GM12878 (cell line): ENCODE results near the gene RUBCNL. TPM values are rescaled to one million over a fixed set of nuclear protein-coding genes. Genes with fewer than 3 reads are reported as not detected.

Experiments
- CBX5 ChIP-seq: sonication (generic); IDR thresholded peaks from 2 replicates; pipeline ENCODE4 v1.6.1; 2016; ENCODE audit warnings: low read depth, moderate library complexity, mild to moderate bottlenecking, inconsistent platforms
- CREB1 ChIP-seq: IDR thresholded peaks from 2 replicates; pipeline ENCODE4 v1.6.1; 2012; ENCODE audit warnings: low read depth, mild to moderate bottlenecking, inconsistent platforms
- CUX1 ChIP-seq: IDR thresholded peaks from 2 replicates; pipeline ENCODE4 v1.6.1; 2012; ENCODE audit warnings: improper control_type of control experiment, low read depth, low read length; ENCODE audit not compliant: insufficient replicate concordance
- DPF2 ChIP-seq: fragments of 450-650 bp; IDR thresholded peaks from 2 replicates; pipeline ENCODE4 v1.6.1; 2017; ENCODE audit warnings: mild to moderate bottlenecking
- ELK1 ChIP-seq: IDR thresholded peaks from 2 replicates; pipeline ENCODE4 v1.6.1; 2012; ENCODE audit warnings: low read depth, low read length, improper control_type of control experiment
- HCFC1 ChIP-seq: fragments of 150-350 bp; IDR thresholded peaks from 2 replicates; pipeline ENCODE4 v1.6.1; 2014; ENCODE audit warnings: low read length
- IRF3 ChIP-seq: fragments of 450-650 bp; IDR thresholded peaks from 2 replicates; pipeline ENCODE4 v1.6.1; 2014; ENCODE audit warnings: mild to moderate bottlenecking
- NBN ChIP-seq: fragments of 450-650 bp; IDR thresholded peaks from 2 replicates; pipeline ENCODE4 v1.6.1; 2016
- NFIC ChIP-seq: IDR thresholded peaks from 2 replicates; pipeline ENCODE4 v1.6.1; 2012; ENCODE audit warnings: low read depth, mild to moderate bottlenecking, inconsistent platforms, low read length, moderate library complexity
- NR2C2 ChIP-seq: IDR thresholded peaks from 2 replicates; pipeline ENCODE4 v1.6.1; 2011; ENCODE audit warnings: borderline replicate concordance, low read depth; ENCODE audit not compliant: control insufficient read depth, insufficient read length
- NR2F1 ChIP-seq: fragments of 450-650 bp; conservative IDR thresholded peaks from 2 replicates; pipeline ENCODE4 v1.6.1; 2017; ENCODE audit warnings: mild to moderate bottlenecking
- PML ChIP-seq: IDR thresholded peaks from 2 replicates; pipeline ENCODE4 v1.6.1; 2012; ENCODE audit warnings: low read length, inconsistent platforms
- RAD21 ChIP-seq: IDR thresholded peaks from 2 replicates; pipeline ENCODE4 v1.6.1; 2011; ENCODE audit warnings: mild to moderate bottlenecking, low read depth, low read length, moderate library complexity; ENCODE audit not compliant: insufficient read depth
- RBBP5 ChIP-seq: fragments of 200-600 bp; sonication (generic); conservative IDR thresholded peaks from 2 replicates; pipeline ENCODE4 v1.6.1; 2016
- SMARCA5 ChIP-seq: fragments of 450-650 bp; IDR thresholded peaks from 2 replicates; pipeline ENCODE4 v1.6.1; 2017; ENCODE audit warnings: mild to moderate bottlenecking
- SRF ChIP-seq, 2 experiments: IDR thresholded peaks; 2 replicates each; pipeline ENCODE4 v1.6.1; 2011; ENCODE audit warnings: low read depth in 2 of 2, low read length in 2 of 2, mild to moderate bottlenecking in 1 of 2, moderate library complexity in 1 of 2
- SUPT20H ChIP-seq: IDR thresholded peaks from 2 replicates; pipeline ENCODE4 v1.6.1; 2011; ENCODE audit warnings: low read depth, mild to moderate bottlenecking, low read length, moderate library complexity, borderline replicate concordance; ENCODE audit not compliant: control insufficient read depth
- TARDBP ChIP-seq: IDR thresholded peaks from 2 replicates; pipeline ENCODE4 v1.6.1; 2016; ENCODE audit warnings: borderline replicate concordance
- TCF12 ChIP-seq: IDR thresholded peaks from 2 replicates; pipeline ENCODE4 v1.6.1; 2011; ENCODE audit warnings: low read depth, mild to moderate bottlenecking, low read length
- ZBED1 ChIP-seq: IDR thresholded peaks from 2 replicates; pipeline ENCODE4 v1.6.1; 2016; ENCODE audit warnings: borderline replicate concordance
- ZNF207 ChIP-seq: fragments of 450-650 bp; IDR thresholded peaks from 2 replicates; pipeline ENCODE4 v1.6.1; 2014; ENCODE audit warnings: antibody characterized with exemption, mild to moderate bottlenecking, borderline replicate concordance
- ZNF384 ChIP-seq: IDR thresholded peaks from 2 replicates; pipeline ENCODE4 v1.6.1; 2012; ENCODE audit warnings: low read depth, mild to moderate bottlenecking, low read length, improper control_type of control experiment, borderline replicate concordance
- polyA plus RNA-seq, 11 experiments: library from polyadenylated mRNA; depleted of rRNA in 4 of 11; unstranded in 6 of 11; stranded (reverse) in 5 of 11; fragments of >200 nt; fragmentation: Nextera tagmentation in 4 of 11; fragmentation: Illumina TruSeq in 1 of 11; extraction: Ambion mirVana in 4 of 11; extraction: Trizol in 1 of 11; gene quantifications; 1 replicate in 1 of 11; 2 replicates in 10 of 11; pipeline versions ENCODE4 v1.2.1 to v1.2.3, GENCODE V29; 2011 to 2016; ENCODE audit warnings: inconsistent platforms in 2 of 11, missing spikeins in 2 of 11, low read depth in 1 of 11
- total RNA-seq, 4 experiments: library from RNA; depleted of rRNA in 3 of 4; stranded (reverse); fragments of >200 nt in 3 of 4; fragmentation: Illumina TruSeq in 1 of 4; extraction: Trizol in 1 of 4; gene quantifications; 2 replicates each; pipeline versions ENCODE4 v1.2.1 to v1.2.3, GENCODE V29; 2013 to 2021
- TF ChIP-seq, protein P1 (sequence below): IDR thresholded peaks from 2 replicates; pipeline ENCODE4 v1.6.1; 2011; ENCODE audit warnings: borderline replicate concordance, low read depth, mild to moderate bottlenecking, moderate library complexity, low read length; ENCODE audit not compliant: insufficient read depth, poor library complexity, severe bottlenecking

RUBCNL gene
- total and polyA plus RNA-seq, 10 of the 15 experiments (the other 5 are each of a cell fraction or from before 2014, with no cell fraction given): 0.71 to 51.9 (median 38.2) TPM

DNA sequence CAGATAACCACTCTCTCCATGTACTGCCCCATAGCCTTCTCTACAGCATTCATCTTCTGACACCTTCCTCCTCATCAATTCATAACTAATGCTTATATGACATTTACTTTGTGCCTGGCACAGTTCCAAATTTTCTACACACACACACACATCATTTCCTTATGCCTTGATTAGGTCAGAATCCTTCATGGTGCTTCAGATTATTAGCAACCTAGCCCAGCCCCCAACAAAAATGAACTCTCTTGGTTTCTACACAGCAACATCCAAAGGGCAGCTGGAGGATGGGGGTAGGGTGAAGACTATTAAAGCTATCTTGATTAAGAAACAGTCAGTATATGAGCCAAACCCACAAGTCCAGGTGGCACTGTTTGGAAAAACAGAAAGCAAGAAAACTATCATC lies 3.7 kb downstream of the RUBCNL start (continued):
- TF ChIP-seq TARDBP: no peak
- no peak for TF ChIP-seq RBBP5
- TF ChIP-seq NR2F1: no peak
- no peak for TF ChIP-seq DPF2
- peak; percentile 21; the same call in 1 of the 2 replicates for TF ChIP-seq NFIC
- no peak for TF ChIP-seq IRF3
- no peak for TF ChIP-seq SUPT20H
- no peak for TF ChIP-seq RAD21
- no peak for TF ChIP-seq SMARCA5
- TF ChIP-seq HCFC1: no peak
- TF ChIP-seq SRF (IDR thresholded peaks at IDR 0.05; ENCODE audit: low read depth in 2 of 2, low read length in 2 of 2): peak in 1 of 2 experiments; percentile 79; a peak in 3 of 4 replicates
- peak; percentile 44; the same call in 1 of the 2 replicates for TF ChIP-seq CREB1
- TF ChIP-seq ZBED1: no peak; the same call in 1 of the 2 replicates
- TF ChIP-seq ELK1: no peak
- no peak for TF ChIP-seq NR2C2
- no peak for TF ChIP-seq ZNF384
- TF ChIP-seq NBN: peak; percentile 40; the same call in 1 of the 2 replicates
- no peak for TF ChIP-seq CBX5
- TF ChIP-seq PML: peak; percentile 24; the same call in 1 of the 2 replicates
- TF ChIP-seq CUX1: no peak
- TF ChIP-seq TCF12: 0 out of 2 replicates have a peak, but pooled peaks have one; percentile 51
- TF ChIP-seq, protein P1, sequence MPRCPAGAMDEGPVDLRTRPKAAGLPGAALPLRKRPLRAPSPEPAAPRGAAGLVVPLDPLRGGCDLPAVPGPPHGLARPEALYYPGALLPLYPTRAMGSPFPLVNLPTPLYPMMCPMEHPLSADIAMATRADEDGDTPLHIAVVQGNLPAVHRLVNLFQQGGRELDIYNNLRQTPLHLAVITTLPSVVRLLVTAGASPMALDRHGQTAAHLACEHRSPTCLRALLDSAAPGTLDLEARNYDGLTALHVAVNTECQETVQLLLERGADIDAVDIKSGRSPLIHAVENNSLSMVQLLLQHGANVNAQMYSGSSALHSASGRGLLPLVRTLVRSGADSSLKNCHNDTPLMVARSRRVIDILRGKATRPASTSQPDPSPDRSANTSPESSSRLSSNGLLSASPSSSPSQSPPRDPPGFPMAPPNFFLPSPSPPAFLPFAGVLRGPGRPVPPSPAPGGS: no peak
- no peak for TF ChIP-seq ZNF207
